Measurements from ENCODE around the gene PRSS16.

- TF ChIP-seq CTCF (IDR thresholded peaks at IDR 0.05) (no peak), ZFX (IDR thresholded peaks at IDR 0.05; ENCODE audit: borderline replicate concordance) (no peak)
Observed at GRCh38 chr6:27237089-27237803, 10.3 kb upstream of the PRSS16 start.
